Subcutaneous adipose tissue (tissue), 4 donors: ENCODE results near the gene PTPRG. TPM values are rescaled to one million over a fixed set of nuclear protein-coding genes. Genes with fewer than 3 reads are reported as not detected.

Experiments used
- total RNA-seq, 4 donors: library from RNA; depleted of rRNA; stranded (reverse); fragments of >200 nt; gene quantifications; one replicate each; pipeline ENCODE4 v1.1.0, GENCODE V29; 2016
- TF ChIP-seq, protein P1 (sequence below): fragments of 450-650 bp; IDR thresholded peaks from one replicate; pipeline ENCODE4 v1.5.1; 2016; ENCODE audit warnings: low read depth, mild to moderate bottlenecking, control low read depth, antibody characterized with exemption, moderate library complexity

The PTPRG gene
- total RNA-seq, result 100 to 1,000 TPM; 115 to 164 (median 159) TPM

DNA sequence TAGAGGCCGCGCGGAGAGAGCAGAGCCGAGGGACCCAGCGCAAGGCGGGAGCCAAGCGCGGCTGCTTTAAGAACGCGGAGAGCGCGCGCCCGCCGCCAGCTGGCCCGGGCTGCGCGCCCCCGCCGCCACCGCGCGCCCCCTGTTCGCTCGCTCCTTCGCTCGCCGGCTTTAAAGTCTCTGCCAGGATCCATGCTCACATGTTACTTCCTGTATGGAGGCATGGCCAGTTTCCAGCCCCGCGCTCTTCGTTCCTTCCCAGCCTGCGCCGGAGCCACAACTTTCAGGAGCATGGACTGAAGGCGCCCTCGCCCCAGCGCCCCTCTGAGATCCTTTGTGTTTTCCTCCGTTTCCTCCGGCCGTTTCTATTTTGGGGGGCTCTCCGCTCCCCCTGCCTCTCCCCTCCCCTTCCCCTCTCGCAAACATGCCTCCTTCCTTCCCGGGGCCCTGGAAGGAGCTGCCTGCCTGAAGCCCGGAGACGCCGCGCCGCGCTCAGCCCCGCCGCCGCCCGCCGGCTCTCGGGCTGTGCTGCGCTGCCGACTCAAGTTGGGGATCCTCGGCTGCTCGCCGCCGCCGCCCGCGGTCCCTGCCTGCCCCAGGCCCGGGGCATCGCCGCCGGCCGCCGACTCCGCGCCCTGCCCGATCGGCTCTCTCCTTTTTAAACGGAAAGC, at the start of gene PTPRG:
Gene PTPRG (plus strand): TSS at position 198 of the 668 bp plus-strand sequence. CDS start 717 bp downstream, outside the sequence.
- TF ChIP-seq, protein P1, sequence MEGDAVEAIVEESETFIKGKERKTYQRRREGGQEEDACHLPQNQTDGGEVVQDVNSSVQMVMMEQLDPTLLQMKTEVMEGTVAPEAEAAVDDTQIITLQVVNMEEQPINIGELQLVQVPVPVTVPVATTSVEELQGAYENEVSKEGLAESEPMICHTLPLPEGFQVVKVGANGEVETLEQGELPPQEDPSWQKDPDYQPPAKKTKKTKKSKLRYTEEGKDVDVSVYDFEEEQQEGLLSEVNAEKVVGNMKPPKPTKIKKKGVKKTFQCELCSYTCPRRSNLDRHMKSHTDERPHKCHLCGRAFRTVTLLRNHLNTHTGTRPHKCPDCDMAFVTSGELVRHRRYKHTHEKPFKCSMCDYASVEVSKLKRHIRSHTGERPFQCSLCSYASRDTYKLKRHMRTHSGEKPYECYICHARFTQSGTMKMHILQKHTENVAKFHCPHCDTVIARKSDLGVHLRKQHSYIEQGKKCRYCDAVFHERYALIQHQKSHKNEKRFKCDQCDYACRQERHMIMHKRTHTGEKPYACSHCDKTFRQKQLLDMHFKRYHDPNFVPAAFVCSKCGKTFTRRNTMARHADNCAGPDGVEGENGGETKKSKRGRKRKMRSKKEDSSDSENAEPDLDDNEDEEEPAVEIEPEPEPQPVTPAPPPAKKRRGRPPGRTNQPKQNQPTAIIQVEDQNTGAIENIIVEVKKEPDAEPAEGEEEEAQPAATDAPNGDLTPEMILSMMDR, result no peak

DNA sequence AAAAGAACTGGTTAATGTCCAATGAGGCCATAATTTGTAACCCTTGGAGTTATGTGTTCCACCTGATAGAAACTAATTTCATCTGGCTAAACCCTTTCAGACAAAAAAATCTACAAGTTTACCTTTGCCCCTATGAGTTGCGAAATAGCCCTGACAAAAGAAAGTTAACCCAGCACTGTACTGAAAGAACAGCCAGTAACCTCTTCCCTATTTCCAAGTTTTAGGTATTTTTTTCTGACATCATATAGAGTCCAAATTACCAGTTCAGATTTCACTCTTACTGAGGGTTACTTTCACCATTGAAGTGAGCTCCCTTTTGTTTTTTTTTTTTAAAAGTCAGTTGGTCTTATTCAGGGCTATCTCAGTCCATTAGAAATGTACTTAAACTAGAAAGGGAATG, 42.8 kb upstream of the PTPRG start:
- TF ChIP-seq, protein P1, result no peak

DNA sequence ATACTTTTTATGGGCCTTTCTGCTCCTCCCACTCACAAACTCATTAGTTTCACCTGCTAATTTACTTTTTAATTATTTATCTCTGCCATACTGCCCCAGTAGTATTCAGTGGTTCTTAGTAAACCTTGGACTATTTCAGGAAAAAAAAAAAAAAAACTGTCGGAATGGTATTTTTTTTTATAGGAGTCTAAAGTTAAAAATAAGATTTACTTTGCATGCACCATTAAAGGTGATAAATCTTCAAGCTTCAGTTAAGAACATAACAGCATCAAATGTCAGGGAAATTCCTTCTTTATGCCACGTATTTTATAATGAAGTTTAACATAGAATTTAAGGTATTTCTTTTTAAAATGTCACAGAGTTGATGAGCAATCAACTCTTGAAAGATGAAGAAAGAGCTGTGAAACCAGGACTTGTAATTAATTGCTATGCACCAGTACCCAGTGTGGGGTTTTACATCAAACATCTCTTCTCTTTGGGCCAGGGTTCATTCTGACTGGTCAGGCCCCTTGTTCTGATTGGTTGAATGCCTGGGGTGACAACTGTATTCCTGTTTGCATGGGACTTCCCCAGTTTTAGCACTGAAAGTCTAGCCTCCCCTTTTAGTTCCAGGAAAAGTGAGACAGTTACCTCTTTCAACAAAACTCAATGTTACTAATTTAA, 40.3 kb upstream of the PTPRG start:
- TF ChIP-seq, protein P1, result no peak

DNA sequence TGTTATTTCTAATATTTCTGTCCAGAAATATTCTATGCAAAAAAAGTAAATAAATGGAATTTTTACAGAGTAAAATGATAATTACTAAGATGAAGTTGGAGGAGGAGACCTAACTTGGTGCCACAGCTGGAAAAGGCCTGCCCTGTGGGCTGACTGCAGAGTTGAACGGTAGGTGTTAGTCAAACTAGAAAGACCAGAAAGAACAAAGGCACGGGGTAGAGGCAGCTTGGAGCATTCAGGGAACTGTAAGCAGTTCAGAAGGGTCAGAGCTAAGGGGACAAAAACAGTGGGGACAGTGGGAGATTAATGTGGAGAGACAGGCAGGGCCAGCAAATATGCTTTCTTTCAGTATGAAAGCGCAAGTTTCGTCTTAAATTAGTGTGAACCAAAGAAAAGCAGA, 39.3 kb upstream of the PTPRG start:
- TF ChIP-seq, protein P1, result no peak

DNA sequence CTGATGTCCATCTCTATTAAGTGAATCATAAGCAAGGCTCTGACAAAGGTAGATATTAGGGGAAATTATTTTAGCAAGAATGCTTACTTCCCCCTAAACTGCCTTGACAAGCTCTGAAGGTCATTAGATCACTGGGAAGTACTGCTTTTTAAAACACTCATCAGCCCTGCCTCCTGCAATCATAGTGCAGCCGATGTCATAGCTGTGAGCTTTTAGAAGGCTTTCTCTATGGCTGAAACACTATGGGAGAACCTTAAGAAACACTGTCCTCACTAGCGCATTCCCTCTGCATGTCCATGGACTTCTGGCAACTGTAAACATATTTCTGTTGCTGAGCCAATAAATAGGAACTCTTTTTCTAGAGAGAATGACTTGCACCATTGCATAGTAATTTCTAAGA, 38.7 kb upstream of the PTPRG start:
- TF ChIP-seq, protein P1, result no peak

DNA sequence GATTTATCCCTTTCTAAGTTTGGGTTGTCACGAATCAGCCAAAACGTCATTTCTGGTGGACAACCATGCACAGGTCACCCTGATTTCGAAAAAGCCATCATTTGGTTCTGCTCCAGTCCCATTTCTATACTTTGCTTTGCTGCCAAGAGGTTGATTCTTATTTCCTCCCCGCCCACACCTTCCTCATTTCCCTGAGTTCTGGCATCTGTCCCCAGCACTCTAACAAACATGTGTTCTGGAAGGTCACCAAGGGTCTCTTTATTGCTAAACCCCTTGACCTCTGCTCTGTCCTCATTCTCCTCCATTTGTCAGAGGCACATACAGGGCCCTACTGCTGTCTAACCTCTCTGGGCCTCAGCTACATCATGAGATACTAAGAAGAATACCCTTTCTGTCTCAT, 36.4 kb upstream of the PTPRG start:
- TF ChIP-seq, protein P1, result no peak

DNA sequence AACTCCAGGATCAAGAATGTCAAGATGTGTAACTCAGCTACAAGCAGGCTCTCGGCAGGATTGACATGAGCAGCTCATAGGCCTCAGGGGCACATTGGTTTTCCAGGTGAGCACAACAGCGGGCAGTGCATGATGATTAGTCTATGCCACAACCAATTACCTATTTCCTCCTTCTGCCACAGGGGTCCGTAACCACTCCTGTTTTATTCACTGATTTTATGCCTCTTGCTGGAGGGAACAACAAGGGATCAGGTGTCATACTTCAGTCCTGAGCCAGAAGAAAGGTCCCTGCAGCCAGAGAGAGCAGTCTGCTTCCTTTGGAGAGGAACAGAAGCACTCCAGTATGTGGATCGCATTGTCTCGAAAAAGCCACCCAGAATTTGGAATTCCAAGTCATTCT, 35.1 kb upstream of the PTPRG start:
- TF ChIP-seq, protein P1, result no peak
